KMS-11 (cell line): ENCODE results near the gene MBNL3.

ENCODE experiments used
- H2AFZ ChIP-seq: fragments of 200-600 bp; sonication (generic); 2 replicates; pipeline ENCODE4 v1.6.1; 2016; ENCODE audit warnings: antibody characterized with exemption, mixed run types, low read depth
- H3K27ac ChIP-seq: fragments of 200-600 bp; sonication (generic); 2 replicates; pipeline ENCODE4 v1.6.1; 2016; ENCODE audit warnings: mild to moderate bottlenecking, mixed run types
- H3K27me3 ChIP-seq: fragments of 200-600 bp; sonication (generic); 2 replicates; pipeline ENCODE4 v1.6.1; 2017; ENCODE audit warnings: mild to moderate bottlenecking, low read depth, mixed run types, moderate library complexity; ENCODE audit not compliant: insufficient read depth
- H3K36me3 ChIP-seq: fragments of 200-600 bp; sonication (generic); 2 replicates; pipeline ENCODE4 v1.6.1; 2017; ENCODE audit warnings: mild to moderate bottlenecking, mixed run types; ENCODE audit not compliant: insufficient read depth
- H3K4me1 ChIP-seq: fragments of 200-600 bp; sonication (generic); 2 replicates; pipeline ENCODE4 v1.6.1; 2016; ENCODE audit warnings: mild to moderate bottlenecking, low read depth, mixed run types; ENCODE audit not compliant: poor library complexity, severe bottlenecking
- H3K4me2 ChIP-seq: fragments of 200-600 bp; sonication (generic); 2 replicates; pipeline ENCODE4 v1.7.0; 2016; ENCODE audit warnings: mild to moderate bottlenecking, mixed run types
- H3K4me3 ChIP-seq: fragments of 200-600 bp; sonication (generic); IDR thresholded peaks from 2 replicates; pipeline ENCODE4 v1.6.1; 2017; ENCODE audit warnings: low read depth, low read length, mixed read lengths; ENCODE audit not compliant: insufficient read depth
- H3K79me2 ChIP-seq: fragments of 200-600 bp; sonication (generic); 2 replicates; pipeline ENCODE4 v1.6.1; 2016; ENCODE audit warnings: low read depth, mixed run types; ENCODE audit not compliant: insufficient read depth
- H3K9ac ChIP-seq: fragments of 200-600 bp; sonication (generic); 2 replicates; pipeline ENCODE4 v1.6.1; 2016; ENCODE audit warnings: mild to moderate bottlenecking, mixed run types
- H4K20me1 ChIP-seq: fragments of 200-600 bp; sonication (generic); 2 replicates; pipeline ENCODE4 v1.6.1; 2016; ENCODE audit warnings: mild to moderate bottlenecking, mixed run types; ENCODE audit not compliant: insufficient read depth
- TF ChIP-seq, protein P1 (sequence below): fragments of 200-600 bp; sonication (generic); conservative IDR thresholded peaks from 2 replicates; pipeline ENCODE4 v1.6.1; 2017; ENCODE audit warnings: low read depth, mild to moderate bottlenecking, antibody characterized with exemption, low read length, moderate library complexity, mixed read lengths

The MBNL3 gene

DNA sequence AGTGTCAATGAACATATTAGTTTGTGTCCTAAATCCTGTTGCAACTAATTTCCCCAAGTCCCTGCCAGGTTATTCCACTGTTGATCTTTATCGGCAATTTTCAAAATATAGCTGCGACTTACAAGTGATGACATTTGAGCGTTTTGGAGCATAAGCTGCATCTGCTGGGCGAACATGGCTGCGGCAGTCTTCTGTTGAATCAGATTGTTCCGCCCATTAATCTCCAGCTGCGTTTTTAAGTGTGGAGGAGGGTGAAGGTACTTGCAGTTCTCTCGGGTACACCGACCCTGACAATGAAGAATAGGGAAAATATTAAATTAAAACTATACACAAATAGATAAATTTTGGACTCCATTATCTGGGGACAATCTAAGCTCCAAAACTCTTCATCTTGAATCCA lies 82.7 kb downstream of the MBNL3 start:
- no peaks in the 10 kb centered on the region for H3K4me1 ChIP-seq
- no peaks in the 10 kb centered on the region for H4K20me1 ChIP-seq
- TF ChIP-seq, protein P1, sequence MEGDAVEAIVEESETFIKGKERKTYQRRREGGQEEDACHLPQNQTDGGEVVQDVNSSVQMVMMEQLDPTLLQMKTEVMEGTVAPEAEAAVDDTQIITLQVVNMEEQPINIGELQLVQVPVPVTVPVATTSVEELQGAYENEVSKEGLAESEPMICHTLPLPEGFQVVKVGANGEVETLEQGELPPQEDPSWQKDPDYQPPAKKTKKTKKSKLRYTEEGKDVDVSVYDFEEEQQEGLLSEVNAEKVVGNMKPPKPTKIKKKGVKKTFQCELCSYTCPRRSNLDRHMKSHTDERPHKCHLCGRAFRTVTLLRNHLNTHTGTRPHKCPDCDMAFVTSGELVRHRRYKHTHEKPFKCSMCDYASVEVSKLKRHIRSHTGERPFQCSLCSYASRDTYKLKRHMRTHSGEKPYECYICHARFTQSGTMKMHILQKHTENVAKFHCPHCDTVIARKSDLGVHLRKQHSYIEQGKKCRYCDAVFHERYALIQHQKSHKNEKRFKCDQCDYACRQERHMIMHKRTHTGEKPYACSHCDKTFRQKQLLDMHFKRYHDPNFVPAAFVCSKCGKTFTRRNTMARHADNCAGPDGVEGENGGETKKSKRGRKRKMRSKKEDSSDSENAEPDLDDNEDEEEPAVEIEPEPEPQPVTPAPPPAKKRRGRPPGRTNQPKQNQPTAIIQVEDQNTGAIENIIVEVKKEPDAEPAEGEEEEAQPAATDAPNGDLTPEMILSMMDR = no peak
- H3K27me3 ChIP-seq = no peaks in the 10 kb centered on the region
- H3K27ac ChIP-seq = no peak overlapping the region
- H3K4me2 ChIP-seq = no peak overlapping the region
- H3K79me2 ChIP-seq = no peaks in the 10 kb centered on the region
- H3K36me3 ChIP-seq = no peaks in the 10 kb centered on the region
- H3K4me3 ChIP-seq = no peak overlapping the region
- no peak overlapping the region for H2AFZ ChIP-seq
- H3K9ac ChIP-seq = no peak overlapping the region

DNA sequence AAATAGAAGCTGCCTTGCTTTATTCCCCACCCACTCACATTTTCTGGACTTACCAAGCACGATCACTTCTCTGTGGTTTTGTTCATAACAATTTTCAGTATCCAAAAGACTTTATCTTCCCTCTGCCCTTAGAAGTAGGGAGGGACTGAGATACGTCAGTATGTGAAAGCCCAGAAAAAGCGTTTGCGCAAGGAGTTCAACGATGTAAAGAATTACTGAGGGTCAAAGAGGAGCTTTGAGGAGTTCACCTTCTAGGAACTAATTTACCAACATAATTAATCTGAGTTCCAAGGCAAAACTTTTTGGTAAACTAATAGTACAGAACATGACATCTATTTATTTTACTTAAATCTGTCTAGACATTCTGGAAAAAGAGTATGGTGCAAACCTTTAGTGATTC lies 84.6 kb downstream of the MBNL3 start:
- H4K20me1 ChIP-seq = no peaks in the 10 kb centered on the region
- H3K36me3 ChIP-seq = no peaks in the 10 kb centered on the region
- no peak overlapping the region for H3K27ac ChIP-seq
- TF ChIP-seq, protein P1 = no peak
- no peak overlapping the region for H3K9ac ChIP-seq
- H3K4me2 ChIP-seq = no peak overlapping the region
- H2AFZ ChIP-seq = no peak overlapping the region
- H3K4me3 ChIP-seq = no peak overlapping the region
- H3K27me3 ChIP-seq = no peaks in the 10 kb centered on the region
- no peaks in the 10 kb centered on the region for H3K79me2 ChIP-seq
- no peaks in the 10 kb centered on the region for H3K4me1 ChIP-seq

DNA sequence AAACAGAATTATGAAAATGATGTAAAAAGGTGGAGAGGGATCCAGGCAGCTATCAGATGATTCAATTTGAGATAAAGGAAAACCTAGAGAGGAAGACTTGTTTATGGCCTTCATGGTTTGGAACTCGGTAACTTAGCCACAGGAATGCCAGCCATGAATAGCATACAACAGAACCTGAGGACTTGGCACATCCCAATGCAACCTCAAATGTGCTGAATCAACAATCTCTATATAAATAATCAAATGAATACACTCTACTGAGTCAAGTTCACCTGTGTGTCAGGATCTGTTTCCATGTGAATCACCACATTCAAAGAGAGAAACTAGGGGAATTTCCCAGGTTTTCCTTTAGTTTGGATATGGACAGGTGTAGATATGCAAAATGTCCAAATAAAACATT lies 86.9 kb downstream of the MBNL3 start:
- no peaks in the 10 kb centered on the region for H3K79me2 ChIP-seq
- no peaks in the 10 kb centered on the region for H3K27me3 ChIP-seq
- no peak overlapping the region for H3K4me2 ChIP-seq
- H3K27ac ChIP-seq = no peak overlapping the region
- no peak overlapping the region for H3K4me3 ChIP-seq
- TF ChIP-seq, protein P1 = no peak
- no peak overlapping the region for H3K9ac ChIP-seq
- no peaks in the 10 kb centered on the region for H4K20me1 ChIP-seq
- H3K4me1 ChIP-seq = no peaks in the 10 kb centered on the region
- no peaks in the 10 kb centered on the region for H3K36me3 ChIP-seq
- H2AFZ ChIP-seq = no peak overlapping the region

DNA sequence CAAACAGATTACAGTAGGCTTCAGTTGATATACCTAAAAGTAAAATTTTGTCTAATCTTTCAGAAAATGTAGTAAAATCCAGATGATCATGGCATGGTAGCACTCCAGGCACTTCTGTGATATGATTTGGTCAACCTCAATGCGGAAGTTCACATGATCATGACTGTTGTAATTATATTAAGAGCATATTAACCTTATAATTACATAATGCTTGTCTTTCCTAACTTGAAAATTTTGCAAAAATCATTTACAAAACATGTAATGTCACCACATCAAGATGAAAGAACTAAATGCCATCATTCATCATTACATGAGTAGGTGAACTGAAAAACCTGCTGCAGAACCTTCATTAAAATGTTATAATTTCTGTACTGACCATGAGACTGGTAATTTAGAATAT lies 88.1 kb downstream of the MBNL3 start:
- Histone ChIP-seq H3K36me3 (no peaks in the 10 kb centered on the region), H3K4me1 (no peaks in the 10 kb centered on the region), H4K20me1 (no peaks in the 10 kb centered on the region), H3K27ac (no peak overlapping the region), H3K27me3 (no peaks in the 10 kb centered on the region), H3K4me2 (no peak overlapping the region), H3K9ac (no peak overlapping the region), H3K79me2 (no peaks in the 10 kb centered on the region), H3K4me3 (no peak overlapping the region), H2AFZ (no peak overlapping the region)
- TF ChIP-seq, protein P1 = no peak

GRCh38 chrX:132395645-132396044 lies 93.2 kb downstream of the MBNL3 start:
- no peaks in the 10 kb centered on the region for H3K36me3 ChIP-seq
- H3K27me3 ChIP-seq = no peaks in the 10 kb centered on the region
- H3K9ac ChIP-seq = no peak overlapping the region
- no peak overlapping the region for H2AFZ ChIP-seq
- no peaks in the 10 kb centered on the region for H4K20me1 ChIP-seq
- H3K4me2 ChIP-seq = no peak overlapping the region
- H3K79me2 ChIP-seq = no peaks in the 10 kb centered on the region
- no peak overlapping the region for H3K27ac ChIP-seq
- no peak overlapping the region for H3K4me3 ChIP-seq
- H3K4me1 ChIP-seq = no peaks in the 10 kb centered on the region
- TF ChIP-seq, protein P1 = no peak
